Left lung (tissue), 10 donors: ENCODE results near the gene TOMM70. TPM values are rescaled to one million over a fixed set of nuclear protein-coding genes. Genes with fewer than 3 reads are reported as not detected.
A peak's percentile ranks its signal among the peaks of the same experiment; 100 is the strongest.
"Not testable (repeated sequence)": the region's sequence is repeated elsewhere in the genome, so short reads cannot be mapped to it uniquely, and the experiment has no call there.

ENCODE experiments used
- ATAC-seq: fragments of 200-7000 bp; cut with Tn5 transposase; one replicate; pipeline ENCODE4 v1.9.1; 2020; ENCODE audit warnings: moderate library complexity
- DNase-seq, 4 donors: peaks; one replicate each; pipeline ENCODE4 v3.0.0-alpha.2; 2013 to 2020
- H3K27ac ChIP-seq, 2 donors: fragments of 200-600 bp; sonication (generic) in 1 of 2; one replicate each; pipeline versions ENCODE4 v1.5.0 to v1.8.0; 2020 to 2021
- H3K27me3 ChIP-seq, 2 donors: fragments of 200-600 bp; sonication (generic) in 1 of 2; one replicate each; pipeline versions ENCODE4 v1.5.0 to v1.8.0; 2020 to 2021
- H3K36me3 ChIP-seq, 2 donors: fragments of 200-600 bp; sonication (generic) in 1 of 2; one replicate each; pipeline versions ENCODE4 v1.5.0 to v1.8.0; 2020 to 2021
- H3K4me1 ChIP-seq, 2 donors: fragments of 200-600 bp; one replicate each; pipeline ENCODE4 v1.8.0; 2021
- H3K4me3 ChIP-seq, 2 donors: fragments of 200-600 bp; sonication (generic) in 1 of 2; one replicate each; pipeline versions ENCODE4 v1.5.0 to v1.8.0; 2020 to 2021; ENCODE audit warnings: mild to moderate bottlenecking in 1 of 2
- H3K9me3 ChIP-seq, 2 donors: fragments of 200-600 bp; sonication (generic) in 1 of 2; one replicate each; pipeline versions ENCODE4 v1.5.0 to v1.8.0; 2020 to 2021
- CTCF ChIP-seq, 2 donors: fragments of 200-600 bp; sonication (generic) in 1 of 2; IDR thresholded peaks; one replicate each; pipeline versions ENCODE4 v1.5.0 to v1.8.0; 2021; ENCODE audit warnings: antibody characterized with exemption in 2 of 2
- intact Hi-C, 2 donors: fragments of 100-400 bp; cut with DNase I; formaldehyde crosslinking; loops; one replicate each; pipeline versions ENCODE4 v1.11.2 to v1.14.2; 2022
- polyA plus RNA-seq, 6 donors: library from polyadenylated mRNA; unstranded; fragments of 120-200 nt; gene quantifications; one replicate each; pipeline ENCODE4 v1.2.1, GENCODE V29; 2013; ENCODE audit not compliant: insufficient read length in 6 of 6
- total RNA-seq, 2 donors: library from RNA; stranded (reverse); fragmentation: NEBNext Ultra II Directional; extraction: Animal tissue kit (Norgen Biotek cat#: 25700); gene quantifications; one replicate each; pipeline ENCODE4 v1.2.1, GENCODE V29; 2021
- donor health status: DM: no; HTN: yes; CAD: no.
- donor health status: DM: no; HTN: no; CAD: no.

TOMM70 gene
- total and polyA plus RNA-seq, 8 donors: 28.0 to 65.2 (median 59.4) TPM

DNA sequence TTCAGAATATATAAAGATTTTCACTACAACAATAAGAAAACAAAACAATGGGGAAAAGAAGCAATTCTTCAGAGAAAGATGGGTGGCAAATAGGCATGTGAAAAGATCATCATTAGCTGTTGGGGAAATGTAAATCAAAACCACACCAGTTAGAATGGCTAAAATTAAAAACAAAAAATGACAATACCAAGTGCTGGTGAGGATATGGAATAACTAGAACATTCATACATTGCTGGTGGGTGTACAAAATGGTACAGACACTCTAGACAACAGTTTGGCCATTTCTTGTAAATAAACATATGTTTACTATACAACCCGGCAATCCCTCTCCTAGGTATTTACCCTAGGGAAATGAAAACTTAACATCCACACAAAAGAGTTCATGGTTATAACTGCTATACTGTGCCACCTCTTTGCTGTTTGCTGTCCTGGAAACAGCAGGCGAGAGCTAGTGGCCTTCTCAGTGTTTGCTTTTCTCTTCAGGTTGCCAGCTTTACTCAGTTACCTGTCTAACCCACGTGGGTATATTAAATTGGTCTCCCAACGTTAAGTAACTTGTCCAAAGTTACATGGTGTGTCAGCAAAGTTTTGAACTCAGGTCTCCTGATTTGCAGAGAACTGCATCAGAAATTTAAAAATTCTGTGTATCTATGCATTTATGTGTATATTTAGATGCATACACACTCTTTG is 70.9 kb downstream of the TOMM70 start:
- H3K36me3 ChIP-seq: peaks cover 0 to 16% of the 10 kb centered on the region in 2 donors
- intact Hi-C loops: no loop called here
- no peak overlapping the region for H3K27ac ChIP-seq
- H3K4me3 ChIP-seq: no peak overlapping the region
- H3K4me1 ChIP-seq: peaks cover 0 to 7% of the 10 kb centered on the region in 2 donors
- DNase-seq: peak in 1 of 4 donors; percentile 3
- ATAC-seq: peak; percentile 44
- H3K9me3 ChIP-seq: peaks cover 0 to 3% of the 10 kb centered on the region in 2 donors
- TF ChIP-seq CTCF (IDR thresholded peaks at IDR 0.05): no peak
- H3K27me3 ChIP-seq: no peaks in the 10 kb centered on the region

- ATAC-seq, H3K4me1 ChIP-seq, H3K9me3 ChIP-seq, H3K27me3 ChIP-seq, intact Hi-C loops, H3K27ac ChIP-seq, H3K4me3 ChIP-seq, DNase-seq: not testable (repeated sequence)
- peaks cover 0 to 17% of the 10 kb centered on the region in 2 donors for H3K36me3 ChIP-seq
Observed at GRCh38 chr3:100327377-100327776, 73.5 kb downstream of the TOMM70 start.

GRCh38 chr3:100325827-100326226 is 75.1 kb downstream of the TOMM70 start:
- Histone ChIP-seq H3K4me1 (no peaks in the 10 kb centered on the region), H3K27me3 (no peaks in the 10 kb centered on the region), H3K4me3 (no peak overlapping the region), H3K27ac (no peak overlapping the region), H3K9me3 (peaks cover 0 to 3% of the 10 kb centered on the region in 2 donors), H3K36me3 (peaks cover 0 to 33% of the 10 kb centered on the region in 2 donors)
- no peak for ATAC-seq
- DNase-seq: no peak
- no peak for TF ChIP-seq CTCF (IDR thresholded peaks at IDR 0.05)
- intact Hi-C loops: no loop called here

GRCh38 chr3:100324044-100324443 is 76.8 kb downstream of the TOMM70 start:
- no peaks in the 10 kb centered on the region for H3K27me3 ChIP-seq
- DNase-seq (no peak), ATAC-seq (no peak)
- intact Hi-C loops: no loop called here
- TF ChIP-seq CTCF (IDR thresholded peaks at IDR 0.05): no peak
- no peaks in the 10 kb centered on the region for H3K4me1 ChIP-seq
- H3K36me3 ChIP-seq: peaks cover 0 to 51% of the 10 kb centered on the region in 2 donors
- H3K4me3 ChIP-seq: no peak overlapping the region
- no peak overlapping the region for H3K27ac ChIP-seq
- peaks cover 0 to 3% of the 10 kb centered on the region in 2 donors for H3K9me3 ChIP-seq

GRCh38 chr3:100319951-100320350 is 80.9 kb downstream of the TOMM70 start:
- no peak for ATAC-seq
- peaks cover 0 to 6% of the 10 kb centered on the region in 2 donors for H3K4me1 ChIP-seq
- intact Hi-C loops: loop anchor here in 1 of 2 donors (10.0 kb wide), 1 partner anchor 275 kb away; no protein-coding TSS in a partner anchor

More at GRCh38 chr3:100319951-100320350, 80.9 kb downstream of the TOMM70 start:
- Histone ChIP-seq H3K4me3 (no peak overlapping the region), H3K27me3 (no peaks in the 10 kb centered on the region), H3K27ac (no peak overlapping the region), H3K9me3 (no peaks in the 10 kb centered on the region), H3K36me3 (peaks cover 0 to 57% of the 10 kb centered on the region in 2 donors)
- no peak for TF ChIP-seq CTCF (IDR thresholded peaks at IDR 0.05)
- DNase-seq: no peak
